ENCODE measurements around the gene FGF21. TPM values are rescaled to one million over a fixed set of nuclear protein-coding genes. Genes with fewer than 3 reads are reported as not detected.

FGF21 gene
- total RNA-seq, result not detected
- under 1 TPM in 1 of 8 donors, not detected in 7; 0.25 TPM for polyA plus RNA-seq (ENCODE audit: insufficient read depth in 1 of 8, insufficient read length in 8 of 8, low replicate concordance in 1 of 8)
- long read RNA-seq, donor 1, result 0 reads
- long read RNA-seq, donor 2, result 0 reads
- long read RNA-seq, donor 3, result 0 reads
- long read RNA-seq, donor 4, result 0 reads
- long read RNA-seq, donor 5, result 0 reads
- long read RNA-seq, donor 6, result 0 reads
- long read RNA-seq, donor 7, result 0 reads
- long read RNA-seq, donor 8, result 0 reads
- long read RNA-seq, donor 9, result 0 reads
- long read RNA-seq, donor 10, result 0 reads
- long read RNA-seq, donor 11, result 0 reads

DNA sequence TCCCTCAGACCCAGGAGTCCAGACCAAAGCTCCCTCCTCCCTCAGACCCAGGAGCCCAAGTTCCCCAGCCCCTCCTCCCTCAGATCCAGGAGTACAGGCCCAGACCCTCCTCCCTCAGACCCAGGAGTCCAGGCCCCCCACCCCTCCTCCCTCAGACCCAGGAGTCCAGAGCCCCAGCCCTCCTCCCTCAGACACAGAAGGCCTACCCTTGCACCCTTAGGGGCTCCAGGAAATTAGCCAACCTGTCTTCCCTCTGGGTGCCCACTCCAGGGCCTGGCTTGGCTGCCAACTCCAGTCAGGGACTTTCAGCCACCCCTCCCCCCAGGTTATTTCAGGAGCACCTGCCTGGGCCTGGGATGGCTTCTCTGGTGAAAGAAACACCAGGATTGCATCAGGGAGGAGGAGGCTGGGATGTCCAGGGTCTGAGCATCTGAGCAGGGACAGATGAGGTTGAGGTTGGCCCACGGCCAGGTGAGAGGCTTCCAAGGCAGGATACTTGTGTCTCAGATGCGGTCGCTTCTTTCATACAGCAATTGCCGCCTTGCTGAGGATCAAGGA is at the start of gene FGF21:
TSS of gene FGF21 (plus strand) at position 441 of the 558 bp plus-strand sequence. CDS start 713 bp downstream, outside the sequence.
- H3K36me3 ChIP-seq (ENCODE audit: control insufficient read depth, insufficient read depth, low read length), result no peaks in the 10 kb centered on the region
- H3K9me3 ChIP-seq (replicated peaks; ENCODE audit: control insufficient read depth, low read depth, low read length), result no peaks in the 10 kb centered on the region
- 53% methylated on average over 3 of the region's 4 CpGs for WGBS (ENCODE audit: insufficient coverage)
- H3K27ac ChIP-seq (ENCODE audit: low read length), result no peak within 1 kb of the TSS
- H3K27me3 ChIP-seq (ENCODE audit: control insufficient read depth, insufficient read depth, low read length), result peaks cover 45% of the 10 kb centered on the region
- no peak for DNase-seq
- H3K4me1 ChIP-seq (ENCODE audit: control insufficient read depth, insufficient read depth, low read length), result peaks cover 15% of the 10 kb centered on the region
- H3K4me3 ChIP-seq (ENCODE audit: low read length), result no peak within 1 kb of the TSS

- H3K27ac ChIP-seq (ENCODE audit: low read length), result no peak overlapping the region
- no peak overlapping the region for H3K4me3 ChIP-seq (ENCODE audit: low read length)
- peaks cover 9% of the 10 kb centered on the region for H3K4me1 ChIP-seq (ENCODE audit: control insufficient read depth, insufficient read depth, low read length)
- H3K36me3 ChIP-seq (ENCODE audit: control insufficient read depth, insufficient read depth, low read length), result peaks cover 15% of the 10 kb centered on the region
- 42% methylated on average over 11 of the region's 11 CpGs for WGBS (ENCODE audit: insufficient coverage)
- DNase-seq, result no peak
- H3K9me3 ChIP-seq (replicated peaks; ENCODE audit: control insufficient read depth, low read depth, low read length), result peaks cover 7% of the 10 kb centered on the region
- no peaks in the 10 kb centered on the region for H3K27me3 ChIP-seq (ENCODE audit: control insufficient read depth, insufficient read depth, low read length)
Observed at GRCh38 chr19:48708471-48708870, 46.9 kb upstream of the FGF21 start.

DNA sequence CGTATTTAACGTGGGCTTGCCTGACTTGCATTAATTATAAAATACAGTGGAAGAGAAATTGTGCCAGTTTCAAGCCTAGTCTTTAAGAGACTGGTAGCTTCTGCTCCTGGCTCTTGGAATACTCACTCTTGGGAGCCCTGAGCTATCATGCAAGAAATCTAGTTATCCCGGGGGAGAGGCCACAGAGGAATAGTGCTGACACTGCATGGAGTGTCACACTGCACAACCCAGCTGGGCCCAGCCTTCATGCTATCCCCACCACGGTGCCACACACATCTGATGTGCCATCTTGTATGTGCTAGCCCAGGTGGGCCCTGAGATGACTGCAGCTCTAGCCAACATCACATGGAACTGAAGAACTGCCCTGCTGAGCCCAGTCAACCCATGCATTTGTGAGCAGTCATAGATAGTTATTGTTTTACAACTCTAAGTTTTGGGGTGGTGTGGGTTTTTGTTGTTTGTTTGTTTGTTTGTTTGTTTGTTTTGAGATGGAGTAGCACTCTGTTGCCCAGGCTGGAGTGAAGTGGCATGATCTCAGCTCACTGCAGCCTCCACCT is 44.1 kb upstream of the FGF21 start:
- Histone ChIP-seq H3K27me3 (ENCODE audit: control insufficient read depth, insufficient read depth, low read length) (no peaks in the 10 kb centered on the region), H3K4me1 (ENCODE audit: control insufficient read depth, insufficient read depth, low read length) (peaks cover 30% of the 10 kb centered on the region), H3K4me3 (ENCODE audit: low read length) (no peak overlapping the region), H3K36me3 (ENCODE audit: control insufficient read depth, insufficient read depth, low read length) (peaks cover 29% of the 10 kb centered on the region), H3K27ac (ENCODE audit: low read length) (no peak overlapping the region), H3K9me3 (replicated peaks; ENCODE audit: control insufficient read depth, low read depth, low read length) (peaks cover 7% of the 10 kb centered on the region)
- 100% methylated on average over 3 of the region's 4 CpGs for WGBS (ENCODE audit: insufficient coverage)
- DNase-seq, result no peak

GRCh38 chr19:48713041-48713863 is 42.1 kb upstream of the FGF21 start:
- Histone ChIP-seq H3K4me3 (ENCODE audit: low read length) (peak overlapping the region; percentile 84), H3K9me3 (replicated peaks; ENCODE audit: control insufficient read depth, low read depth, low read length) (peaks cover 7% of the 10 kb centered on the region), H3K36me3 (ENCODE audit: control insufficient read depth, insufficient read depth, low read length) (peaks cover 29% of the 10 kb centered on the region), H3K27ac (ENCODE audit: low read length) (peak overlapping the region; percentile 87), H3K27me3 (ENCODE audit: control insufficient read depth, insufficient read depth, low read length) (no peaks in the 10 kb centered on the region), H3K4me1 (ENCODE audit: control insufficient read depth, insufficient read depth, low read length) (peaks cover 49% of the 10 kb centered on the region)
- 8% methylated on average over 10 of the region's 25 CpGs for WGBS (ENCODE audit: insufficient coverage)
- peak; percentile 44 for DNase-seq

DNA sequence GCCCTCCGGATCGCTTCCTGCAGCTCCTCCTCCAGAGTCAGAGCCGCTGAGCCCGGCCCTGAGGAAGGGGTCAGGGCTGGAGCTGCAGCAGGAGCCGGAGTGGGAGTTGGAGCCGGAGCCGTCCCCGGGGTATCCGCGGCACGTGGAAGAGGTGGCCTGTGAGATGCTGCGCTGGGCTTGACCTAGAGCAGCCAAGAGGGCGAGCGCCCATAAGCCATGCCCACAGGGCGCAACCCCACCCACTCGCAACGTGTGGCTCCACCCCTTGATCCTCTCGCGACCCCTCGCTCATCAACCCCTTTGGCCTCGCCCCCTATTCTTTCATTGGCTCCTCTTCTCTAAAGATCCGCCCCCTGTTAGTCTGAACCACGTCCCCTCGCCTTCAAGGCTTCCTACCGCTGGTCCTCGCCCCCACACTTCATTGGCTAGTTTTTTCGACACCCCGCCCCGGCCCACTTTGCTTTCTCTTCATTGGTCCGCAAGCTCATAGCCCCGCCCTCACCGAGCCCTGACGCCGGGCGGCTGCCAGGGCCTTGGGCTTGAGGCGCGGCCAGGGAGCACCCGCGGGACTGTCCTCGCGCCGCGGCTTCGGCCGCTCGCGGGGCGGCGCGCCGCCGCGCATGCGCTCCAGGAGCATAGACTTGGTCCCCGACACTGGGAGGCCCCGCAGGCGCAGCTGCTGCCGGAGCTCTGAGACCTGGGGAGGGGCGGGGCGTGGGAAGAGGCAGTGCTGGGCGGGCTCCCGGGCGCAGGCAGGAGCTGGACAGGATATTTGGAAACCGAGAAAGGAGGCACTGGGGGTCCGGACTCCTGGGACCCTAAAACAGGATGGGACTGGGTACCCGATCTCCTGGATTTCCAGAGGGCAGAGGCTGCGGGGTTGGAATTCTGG is 41.2 kb upstream of the FGF21 start:
- Histone ChIP-seq H3K9me3 (replicated peaks; ENCODE audit: control insufficient read depth, low read depth, low read length) (peaks cover 7% of the 10 kb centered on the region), H3K36me3 (ENCODE audit: control insufficient read depth, insufficient read depth, low read length) (peaks cover 29% of the 10 kb centered on the region), H3K27ac (ENCODE audit: low read length) (peak overlapping the region; percentile 97), H3K27me3 (ENCODE audit: control insufficient read depth, insufficient read depth, low read length) (no peaks in the 10 kb centered on the region), H3K4me1 (ENCODE audit: control insufficient read depth, insufficient read depth, low read length) (peaks cover 56% of the 10 kb centered on the region), H3K4me3 (ENCODE audit: low read length) (peak overlapping the region; percentile 84)
- under 1% methylated on average over 63 of the region's 67 CpGs for WGBS (ENCODE audit: insufficient coverage)
- peak; percentile 100 for DNase-seq

DNA sequence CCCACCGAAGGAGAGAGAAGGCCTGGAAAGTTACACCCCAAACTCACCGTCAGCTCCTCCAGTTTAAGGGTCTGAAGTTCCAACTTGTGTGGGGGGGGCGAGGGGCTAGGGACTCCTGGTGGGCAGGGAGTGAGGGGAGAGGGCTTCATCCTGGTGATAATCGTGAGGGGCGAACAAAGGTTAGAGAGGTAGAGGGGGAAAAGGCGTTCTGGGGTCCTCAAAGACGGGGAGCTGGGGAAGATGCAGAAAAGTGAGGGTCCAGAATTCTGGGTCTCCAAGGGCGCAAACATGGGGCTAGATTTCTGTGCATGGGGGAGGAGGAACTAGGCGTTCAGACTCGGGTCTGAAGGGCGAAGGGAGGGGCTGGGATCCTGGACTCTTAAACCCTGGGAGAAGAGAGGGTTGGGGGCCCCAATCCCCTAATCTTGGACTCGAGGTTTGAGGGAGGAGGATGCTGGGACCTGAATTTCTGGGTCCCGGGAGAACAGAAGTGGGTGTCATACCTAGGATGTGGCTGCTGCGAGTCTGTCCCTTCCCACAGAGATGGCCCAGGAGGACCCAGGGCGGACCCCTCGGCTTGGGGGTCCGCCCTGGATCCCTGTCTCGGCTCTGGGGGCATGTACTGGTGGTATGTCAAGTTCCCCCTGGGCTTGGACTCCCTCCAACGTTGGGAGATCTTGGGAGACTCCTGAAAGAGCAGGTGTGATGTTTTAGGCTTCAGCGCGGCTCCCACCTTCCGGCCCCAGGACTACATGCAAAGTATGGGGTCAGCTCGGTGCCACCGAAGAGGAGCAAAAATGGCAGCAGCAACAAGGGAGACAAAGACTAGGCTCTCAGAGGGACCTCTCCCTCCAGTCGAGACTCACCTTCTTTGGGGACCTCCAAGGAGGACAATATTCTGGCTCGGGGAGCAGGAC is 40.3 kb upstream of the FGF21 start:
- Histone ChIP-seq H3K4me1 (ENCODE audit: control insufficient read depth, insufficient read depth, low read length) (peaks cover 65% of the 10 kb centered on the region), H3K27me3 (ENCODE audit: control insufficient read depth, insufficient read depth, low read length) (no peaks in the 10 kb centered on the region), H3K36me3 (ENCODE audit: control insufficient read depth, insufficient read depth, low read length) (peaks cover 29% of the 10 kb centered on the region), H3K27ac (ENCODE audit: low read length) (peak overlapping the region; percentile 97), H3K9me3 (replicated peaks; ENCODE audit: control insufficient read depth, low read depth, low read length) (peaks cover 7% of the 10 kb centered on the region), H3K4me3 (ENCODE audit: low read length) (peak overlapping the region; percentile 76)
- 35% methylated on average over 20 of the region's 26 CpGs for WGBS (ENCODE audit: insufficient coverage)
- peak; percentile 59 for DNase-seq

DNA sequence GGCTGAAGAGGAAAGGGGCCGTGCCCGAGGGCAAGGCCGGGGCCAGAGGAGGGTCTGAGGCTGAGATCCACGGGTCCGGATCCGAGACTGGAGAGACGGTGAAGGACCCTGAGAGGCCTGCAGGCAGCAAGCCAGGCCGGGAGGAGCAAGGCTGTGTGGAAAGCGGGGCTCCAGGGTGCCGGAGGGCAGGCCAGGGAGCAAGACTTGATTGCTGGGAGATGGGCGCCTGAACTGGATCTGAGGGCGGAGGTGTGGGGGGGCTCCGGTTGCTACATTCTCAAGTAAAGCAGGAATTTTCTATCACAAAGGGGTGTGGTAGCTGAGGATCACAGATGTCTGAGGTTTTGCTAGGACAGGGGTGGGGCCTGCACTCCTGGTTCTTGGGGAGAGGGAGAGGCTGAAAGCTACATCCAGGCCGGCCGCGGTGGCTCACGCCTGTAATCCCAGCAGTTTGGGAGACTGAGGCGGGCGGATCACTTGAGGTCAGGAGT is 39.6 kb upstream of the FGF21 start:
- 27% methylated on average over 16 of the region's 19 CpGs for WGBS (ENCODE audit: insufficient coverage)
- peaks cover 70% of the 10 kb centered on the region for H3K4me1 ChIP-seq (ENCODE audit: control insufficient read depth, insufficient read depth, low read length)
- peaks cover 29% of the 10 kb centered on the region for H3K36me3 ChIP-seq (ENCODE audit: control insufficient read depth, insufficient read depth, low read length)
- no peaks in the 10 kb centered on the region for H3K27me3 ChIP-seq (ENCODE audit: control insufficient read depth, insufficient read depth, low read length)
- peak overlapping the region; percentile 97 for H3K27ac ChIP-seq (ENCODE audit: low read length)
- H3K4me3 ChIP-seq (ENCODE audit: low read length), result peak overlapping the region; percentile 76
- H3K9me3 ChIP-seq (replicated peaks; ENCODE audit: control insufficient read depth, low read depth, low read length), result peaks cover 7% of the 10 kb centered on the region
- DNase-seq, result peak; percentile 76

- peaks cover 75% of the 10 kb centered on the region for H3K4me1 ChIP-seq (ENCODE audit: control insufficient read depth, insufficient read depth, low read length)
- 7% methylated on average over 23 of the region's 24 CpGs for WGBS (ENCODE audit: insufficient coverage)
Observed at GRCh38 chr19:48716562-48717291, 38.6 kb upstream of the FGF21 start.

More at GRCh38 chr19:48716562-48717291, 38.6 kb upstream of the FGF21 start:
- H3K4me3 ChIP-seq (ENCODE audit: low read length), result peak overlapping the region; percentile 76
- no peaks in the 10 kb centered on the region for H3K9me3 ChIP-seq (replicated peaks; ENCODE audit: control insufficient read depth, low read depth, low read length)
- peak; percentile 94 for DNase-seq
- peak overlapping the region; percentile 97 for H3K27ac ChIP-seq (ENCODE audit: low read length)
- no peaks in the 10 kb centered on the region for H3K27me3 ChIP-seq (ENCODE audit: control insufficient read depth, insufficient read depth, low read length)
- H3K36me3 ChIP-seq (ENCODE audit: control insufficient read depth, insufficient read depth, low read length), result peaks cover 32% of the 10 kb centered on the region

Data from muscle of leg (tissue), 16 donors.